ENCODE results near the gene ASTN2. TPM values are rescaled to one million over a fixed set of nuclear protein-coding genes. Genes with fewer than 3 reads are reported as not detected.

The ASTN2 gene
- total RNA-seq, 4 donors from 2014 or later = 3.2 to 7.0 (median 5.4) TPM

- TF ChIP-seq CTCF (IDR thresholded peaks at IDR 0.05; ENCODE audit: low read depth) = no peak
Observed at GRCh38 chr9:116653348-116654058, 761.4 kb downstream of the ASTN2 start.

- TF ChIP-seq CTCF (IDR thresholded peaks at IDR 0.05; ENCODE audit: low read depth) = no peak
Observed at GRCh38 chr9:116647515-116647809, 767.4 kb downstream of the ASTN2 start.

- TF ChIP-seq CTCF (IDR thresholded peaks at IDR 0.05; ENCODE audit: low read depth) = no peak
Observed at GRCh38 chr9:116646661-116647514, 768.0 kb downstream of the ASTN2 start.

- no peak for TF ChIP-seq CTCF (IDR thresholded peaks at IDR 0.05; ENCODE audit: low read depth)
Observed at GRCh38 chr9:116644091-116644688, 770.7 kb downstream of the ASTN2 start.

DNA sequence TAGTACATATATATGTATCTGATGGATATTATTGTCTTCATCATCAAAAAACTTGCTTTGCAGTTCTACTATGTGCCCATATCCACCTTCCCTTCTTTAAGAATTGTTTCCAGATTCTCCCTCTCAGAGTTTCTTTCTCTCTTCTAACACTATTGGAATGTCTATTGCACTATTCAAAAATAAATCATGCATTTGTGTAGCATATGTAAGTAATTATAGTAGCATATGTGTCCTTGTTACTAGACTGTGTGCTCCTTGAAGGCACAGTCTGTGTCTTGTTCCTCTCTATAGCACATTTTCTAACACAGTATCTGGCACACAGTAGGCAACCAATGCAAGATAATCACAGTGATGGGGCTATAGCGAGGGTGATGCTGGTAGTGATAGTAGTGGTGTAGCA is 771.2 kb downstream of the ASTN2 start:
- no peak for TF ChIP-seq CTCF (IDR thresholded peaks at IDR 0.05; ENCODE audit: low read depth)

DNA sequence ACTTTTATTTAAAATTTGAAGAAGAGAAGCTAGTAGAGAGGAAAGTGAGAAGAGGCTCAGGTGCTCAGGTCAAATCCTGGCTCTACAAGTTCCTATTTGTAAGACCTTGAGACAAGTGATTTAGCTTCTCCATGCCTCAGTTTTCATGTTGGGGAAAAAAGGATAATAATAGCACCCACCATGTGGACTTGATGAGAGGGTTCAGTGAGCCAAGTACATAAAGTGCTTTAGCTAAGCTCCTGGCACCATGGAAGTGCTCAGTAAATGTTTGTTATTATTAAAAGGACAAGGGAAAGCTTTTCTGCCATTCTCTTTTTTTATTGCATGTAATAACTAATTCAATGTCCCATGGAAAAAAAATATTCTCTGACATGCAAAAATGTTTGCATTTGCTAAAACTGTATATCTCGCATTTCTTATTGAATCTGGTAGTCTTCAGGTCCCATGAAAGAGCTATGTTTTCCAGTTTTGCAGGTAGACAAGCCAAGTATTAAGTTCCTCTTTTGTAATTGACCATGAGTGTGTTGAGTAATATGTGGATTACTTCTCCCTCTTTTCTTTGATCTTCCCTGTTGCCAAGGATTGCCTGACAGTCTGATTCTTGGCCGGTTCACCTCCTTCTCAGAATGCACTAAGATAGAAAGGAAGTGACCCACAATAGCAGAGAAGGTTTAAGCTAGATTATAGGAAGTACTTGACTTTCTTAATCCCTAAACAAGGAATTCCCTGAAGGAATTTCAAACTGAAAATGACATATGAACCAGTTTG is 773.4 kb downstream of the ASTN2 start:
- no peak for TF ChIP-seq CTCF (IDR thresholded peaks at IDR 0.05; ENCODE audit: low read depth)
